T-helper 2 cell (primary cell): ENCODE results near the gene KCNC4.

ENCODE experiments used
- DNase-seq, 5 experiments: peaks; one replicate each; pipeline versions ENCODE4 v3.0.0 to v3.0.0-alpha.2; 2012 to 2022
- total RNA-seq, 2 donors: gene quantifications; one replicate each; lab custom pipeline; 2026; lab: John Stamatoyannopoulos, UW

Gene KCNC4
- 22.6 to 40.8 reads per million in 2 donors for total RNA-seq

DNA sequence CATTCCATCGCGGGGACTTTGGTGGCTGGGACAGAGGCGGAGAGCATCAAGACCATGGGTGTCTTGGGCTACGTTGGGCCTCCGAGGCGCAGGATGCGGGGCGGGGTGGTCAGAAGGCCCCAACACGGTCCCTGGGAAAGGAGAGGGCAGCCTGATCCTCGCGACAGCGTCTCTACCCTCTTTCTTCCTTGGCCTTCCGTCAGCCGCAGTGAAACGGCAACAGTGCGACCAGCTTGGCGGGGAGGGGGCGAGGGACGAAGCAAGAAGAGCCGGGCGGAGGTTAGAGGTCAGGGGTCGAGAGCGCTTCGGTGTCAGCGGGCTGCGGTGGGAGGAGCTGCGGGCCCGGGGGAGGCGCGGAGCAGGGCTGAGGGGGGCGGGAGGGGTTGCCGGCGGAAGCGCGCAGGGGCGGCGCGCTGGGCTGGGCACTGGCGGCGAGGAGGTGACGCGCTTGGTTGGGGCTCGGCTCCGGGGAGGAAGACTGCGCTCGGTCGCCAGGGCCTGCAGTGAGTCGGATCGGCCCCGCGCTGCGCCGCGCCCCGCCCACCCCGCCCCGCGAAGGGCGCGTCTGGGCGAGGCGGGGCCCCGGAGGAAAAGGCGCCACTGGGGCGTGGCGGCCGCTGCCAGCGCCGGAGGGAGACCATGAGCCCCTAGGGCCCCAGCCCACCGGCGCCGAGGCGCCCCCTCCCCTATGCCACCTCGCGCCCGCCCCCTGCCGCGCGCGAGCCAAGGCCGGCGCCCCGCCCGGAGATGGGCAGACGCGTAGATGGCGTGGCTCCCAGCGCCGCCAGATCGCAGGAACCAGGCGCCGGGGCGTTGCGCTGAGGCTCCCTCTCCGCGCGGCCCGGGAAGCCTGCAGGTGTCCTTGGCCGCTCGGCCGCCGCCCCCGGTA lies at the start of gene KCNC4:
Gene KCNC4, plus strand, starts transcription at position 600 of the 889 bp plus-strand sequence. CDS start 1,186 bp downstream, outside the sequence.
- DNase-seq = peak; percentile 85 to 98 (median 88)

DNA sequence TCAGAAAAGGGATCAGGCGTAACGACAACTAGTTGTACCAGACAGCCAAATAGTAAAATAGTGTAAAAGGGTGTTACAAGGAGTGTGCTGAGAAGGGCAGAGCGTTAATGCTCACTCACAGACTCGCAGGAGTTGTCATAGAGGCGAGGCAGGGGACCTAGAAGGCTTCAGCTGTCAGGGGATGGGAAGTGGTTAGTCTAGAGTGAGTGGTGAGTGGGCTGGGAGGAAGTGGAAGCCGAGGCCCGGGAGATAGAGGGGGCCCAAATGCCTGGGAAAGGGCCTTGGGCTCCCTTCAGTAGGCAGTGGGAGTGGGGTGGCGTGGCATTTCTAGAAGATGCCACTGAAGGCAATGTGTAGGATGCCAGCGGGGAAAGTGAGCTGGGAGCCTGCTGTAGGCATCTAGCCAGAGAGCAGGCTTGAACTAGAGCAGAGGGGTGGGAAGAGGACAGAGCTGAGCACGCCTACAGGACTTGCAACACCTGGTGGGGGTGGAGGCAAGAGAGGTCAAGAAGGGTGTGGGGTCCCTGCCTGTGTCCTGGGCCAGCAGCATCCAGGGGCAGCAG lies 49.5 kb upstream of the KCNC4 start:
- no peak for DNase-seq

GRCh38 chr1:110161165-110161564 lies 48.9 kb upstream of the KCNC4 start:
- DNase-seq = no peak

DNA sequence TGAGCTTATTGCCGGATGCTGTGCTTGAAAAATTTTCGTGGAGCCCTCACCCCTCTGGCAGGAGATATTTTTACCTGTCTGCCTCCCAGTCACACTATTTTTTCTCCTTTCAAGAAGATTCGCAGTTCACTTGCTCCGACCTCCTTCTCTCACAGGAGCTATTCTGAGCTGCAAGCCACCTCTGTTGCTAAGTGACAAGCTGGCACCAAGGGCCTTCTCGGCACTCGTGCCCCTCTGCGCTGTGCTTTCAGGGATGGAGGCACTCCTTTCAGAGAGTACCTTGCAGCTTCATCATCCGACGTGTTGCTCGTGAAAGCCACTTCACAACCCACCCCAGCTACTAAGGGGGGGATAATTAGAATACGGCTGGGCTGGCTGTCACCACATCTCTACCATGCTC lies 48.3 kb upstream of the KCNC4 start:
- DNase-seq = no peak

- no peak for DNase-seq
Measured at GRCh38 chr1:110163591-110163990, 46.5 kb upstream of the KCNC4 start.

- DNase-seq = no peak
Measured at GRCh38 chr1:110164725-110165350, 45.3 kb upstream of the KCNC4 start.

- no peak for DNase-seq
Measured at GRCh38 chr1:110165761-110166231, 44.3 kb upstream of the KCNC4 start.

DNA sequence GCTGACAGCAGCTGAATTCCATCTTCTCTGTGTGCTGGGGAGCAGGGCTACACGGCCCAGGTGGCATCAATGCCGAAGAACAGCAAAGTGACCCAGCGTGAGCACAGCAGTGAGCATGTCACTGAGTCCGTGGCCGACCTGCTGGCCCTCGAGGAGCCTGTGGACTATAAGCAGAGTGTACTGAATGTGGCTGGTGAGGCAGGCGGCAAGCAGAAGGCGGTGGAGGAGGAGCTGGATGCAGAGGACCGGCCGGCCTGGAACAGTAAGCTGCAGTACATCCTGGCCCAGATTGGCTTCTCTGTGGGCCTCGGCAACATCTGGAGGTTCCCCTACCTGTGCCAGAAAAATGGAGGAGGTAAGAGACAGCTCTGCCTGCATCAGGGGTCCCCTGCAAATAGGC lies 43.3 kb upstream of the KCNC4 start:
- DNase-seq = no peak

- no peak for DNase-seq
Measured at GRCh38 chr1:110170766-110171733, 39.1 kb upstream of the KCNC4 start.

DNA sequence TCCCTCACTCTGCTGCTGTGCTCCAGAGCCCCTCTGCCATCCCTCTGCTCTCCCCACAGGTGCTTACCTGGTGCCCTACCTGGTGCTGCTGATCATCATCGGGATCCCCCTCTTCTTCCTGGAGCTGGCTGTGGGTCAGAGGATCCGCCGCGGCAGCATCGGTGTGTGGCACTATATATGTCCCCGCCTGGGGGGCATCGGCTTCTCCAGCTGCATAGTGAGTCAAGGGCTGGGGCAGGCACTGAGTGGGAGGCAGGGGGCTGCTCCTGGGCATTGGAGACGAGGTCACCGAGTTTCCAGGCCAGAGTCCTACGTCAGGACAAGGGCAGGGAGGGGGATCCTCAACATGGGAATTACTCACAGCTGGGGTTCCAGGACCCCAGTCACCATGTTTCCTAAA lies 38.1 kb upstream of the KCNC4 start:
- DNase-seq = no peak

DNA sequence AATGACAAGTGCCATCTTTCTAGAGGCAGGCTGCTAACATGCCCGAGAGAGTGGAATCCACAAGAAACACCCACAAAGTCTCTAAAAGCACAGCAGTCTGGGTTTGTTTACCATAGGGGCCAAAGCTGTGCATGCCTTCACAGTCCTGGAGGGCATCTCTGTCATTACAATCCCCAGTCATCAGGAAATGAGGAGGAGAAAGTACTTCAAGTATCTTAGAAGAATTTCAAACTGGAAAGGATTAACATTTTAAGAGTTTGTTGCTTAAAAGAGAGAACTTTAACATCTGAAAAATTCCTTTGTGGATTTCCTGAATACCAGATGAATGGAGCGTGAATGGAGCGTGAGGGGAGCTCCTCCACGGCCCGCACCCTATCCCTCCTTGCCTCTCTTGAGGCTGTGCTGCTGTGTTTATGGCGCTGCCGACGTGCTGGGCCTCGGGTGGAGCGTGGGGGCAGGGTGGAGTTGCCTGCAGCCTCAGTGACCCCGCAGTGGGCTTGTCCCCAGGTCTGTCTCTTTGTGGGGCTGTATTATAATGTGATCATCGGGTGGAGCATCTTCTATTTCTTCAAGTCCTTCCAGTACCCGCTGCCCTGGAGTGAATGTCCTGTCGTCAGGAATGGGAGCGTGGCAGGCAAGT lies 36.5 kb upstream of the KCNC4 start:
- no peak for DNase-seq

DNA sequence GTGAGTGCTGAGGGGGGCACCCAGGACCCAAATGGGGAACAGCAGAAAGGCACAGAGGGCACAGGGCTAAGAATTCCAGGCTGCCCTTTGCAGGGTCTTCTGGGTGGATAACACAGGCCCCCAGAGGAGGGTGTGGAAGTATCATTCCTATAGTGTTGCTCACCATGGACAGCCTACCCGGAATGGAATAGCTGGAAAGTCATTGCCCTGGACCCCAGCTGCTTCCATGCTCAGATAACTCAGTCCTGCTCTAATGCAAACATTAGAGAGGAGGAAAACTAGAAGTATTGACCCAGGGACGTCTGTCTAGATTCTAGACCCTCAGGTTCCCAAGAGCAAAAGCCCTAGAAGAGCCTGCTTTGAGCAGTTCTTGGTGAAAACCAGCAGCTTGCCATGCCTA lies 35.2 kb upstream of the KCNC4 start:
- DNase-seq = no peak

GRCh38 chr1:110176299-110176956 lies 33.7 kb upstream of the KCNC4 start:
- no peak for DNase-seq

DNA sequence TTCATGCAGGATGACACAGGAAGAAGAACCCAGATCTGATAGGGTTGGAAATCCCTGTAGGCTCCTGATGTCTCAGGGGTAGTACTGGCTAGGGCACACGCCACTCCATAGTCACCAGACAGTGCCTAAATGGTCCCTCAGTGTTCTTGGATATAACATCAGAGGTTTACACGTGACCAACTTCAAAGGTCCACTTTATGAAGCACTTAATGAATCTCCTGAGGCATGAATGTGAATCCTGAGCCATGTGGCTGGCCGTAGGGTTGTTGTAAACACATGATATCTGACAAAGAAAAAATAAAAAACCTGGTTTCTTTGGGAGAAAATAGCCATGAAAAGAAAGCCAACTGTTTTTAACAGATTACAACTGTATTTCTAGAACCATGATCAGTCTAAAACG lies 32.3 kb upstream of the KCNC4 start:
- no peak for DNase-seq

GRCh38 chr1:110183642-110184167 lies 26.4 kb upstream of the KCNC4 start:
- DNase-seq = no peak

GRCh38 chr1:110184446-110184845 lies 25.7 kb upstream of the KCNC4 start:
- DNase-seq = no peak

- no peak for DNase-seq
Measured at GRCh38 chr1:110185181-110185580, 24.9 kb upstream of the KCNC4 start.

- no peak for DNase-seq
Measured at GRCh38 chr1:110186558-110186957, 23.6 kb upstream of the KCNC4 start.

- DNase-seq = no peak
Measured at GRCh38 chr1:110187139-110187890, 22.8 kb upstream of the KCNC4 start.

DNA sequence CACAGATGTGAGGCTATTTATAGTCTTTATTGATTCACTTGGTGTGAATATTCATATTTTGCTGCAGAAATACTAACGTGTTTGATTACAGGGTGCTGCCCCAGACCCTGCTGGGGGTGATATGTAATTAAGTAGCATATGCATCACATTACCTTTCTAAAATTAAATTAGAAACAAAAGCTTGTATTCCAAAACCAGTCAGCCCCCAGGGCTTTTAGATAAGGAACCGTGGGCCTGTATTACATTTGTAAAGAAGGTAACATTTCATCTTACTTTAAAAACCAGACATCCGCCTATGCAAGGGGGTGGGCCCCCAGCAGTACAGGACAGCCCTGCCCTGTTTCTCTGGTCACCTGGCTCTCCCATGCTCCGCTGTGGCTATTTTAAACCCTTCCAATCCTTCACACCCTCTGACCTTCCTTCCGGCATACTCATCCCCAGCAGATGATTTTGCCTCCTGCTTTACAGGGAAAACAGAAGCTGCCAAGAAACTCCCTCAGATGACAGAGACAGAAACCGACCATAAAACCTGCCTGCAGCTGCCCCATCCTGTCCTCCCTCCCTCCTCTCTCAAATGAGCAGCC lies 22.0 kb upstream of the KCNC4 start:
- no peak for DNase-seq
